GM19351 (cell line): ENCODE results near the gene TEPSIN.

Experiments used
- ATAC-seq: cut with Tn5 transposase; IDR thresholded peaks from one replicate; pipeline ENCODE4 v1.9.1; 2021; ENCODE audit warnings: mild to moderate bottlenecking, moderate library complexity; ENCODE audit not compliant: unreplicated experiment

TEPSIN gene

DNA sequence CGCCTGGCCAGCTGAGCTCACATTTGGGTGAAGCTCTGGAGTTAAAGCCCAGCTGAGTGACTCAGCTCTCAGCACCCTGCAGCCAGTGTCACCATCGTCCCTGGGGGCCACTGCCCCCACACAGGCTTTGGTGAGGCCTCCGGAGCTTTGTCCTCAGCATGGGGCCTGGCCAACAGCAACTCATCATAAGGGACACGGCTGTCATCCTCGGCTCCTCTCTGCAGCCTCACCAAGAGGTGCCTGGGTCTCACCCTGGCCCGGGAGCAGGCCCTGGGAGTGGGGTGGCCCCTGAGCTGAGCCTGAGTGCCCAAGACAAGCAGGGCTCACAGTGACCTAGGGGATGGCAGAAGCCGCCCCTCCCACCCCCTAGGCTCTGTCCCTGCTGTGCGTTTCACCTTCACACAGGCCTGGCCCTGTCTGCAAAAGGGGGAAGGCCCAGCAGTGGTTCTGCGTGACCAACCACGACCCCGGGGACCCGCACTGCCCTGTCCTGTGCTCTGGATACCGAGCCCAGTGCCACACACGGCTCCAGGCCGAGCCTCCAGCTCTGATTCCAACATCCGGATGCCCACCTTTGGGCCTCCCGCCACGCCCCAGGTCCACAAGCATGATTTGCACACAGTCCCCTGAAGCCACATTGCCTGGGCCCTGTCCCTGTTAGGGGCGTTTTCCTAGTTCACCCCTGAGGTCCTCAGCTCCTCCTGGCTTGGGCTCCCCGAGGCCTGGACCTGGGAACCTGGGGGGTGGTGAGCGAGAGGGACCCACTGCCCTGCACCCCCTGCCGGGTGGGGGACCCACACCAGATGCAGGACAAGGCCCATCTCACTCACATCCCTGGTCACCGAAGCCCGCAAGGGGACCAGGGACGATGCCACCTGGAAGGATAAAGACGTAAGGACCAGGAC lies 51.0 kb downstream of the TEPSIN start:
- no peak for ATAC-seq

DNA sequence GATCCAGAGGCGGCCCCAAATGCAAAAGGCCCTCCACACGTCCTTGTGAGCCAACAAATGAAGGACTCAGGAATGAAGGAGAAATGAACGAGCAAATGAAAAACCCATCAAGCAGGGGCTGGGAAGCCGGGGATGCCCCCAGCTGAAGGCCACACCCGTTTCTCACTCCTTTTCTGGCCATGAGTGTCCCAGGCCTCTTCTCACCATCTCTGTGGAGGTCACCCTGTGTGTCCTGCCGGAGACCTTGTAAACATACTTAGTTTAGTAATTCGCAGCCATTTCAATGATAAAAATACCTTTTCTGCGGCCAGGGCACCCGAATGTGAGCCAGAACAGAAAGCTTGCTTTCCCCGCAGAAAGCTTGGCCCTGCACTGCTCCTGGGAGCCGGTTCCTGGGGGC lies 51.7 kb downstream of the TEPSIN start:
- no peak for ATAC-seq

DNA sequence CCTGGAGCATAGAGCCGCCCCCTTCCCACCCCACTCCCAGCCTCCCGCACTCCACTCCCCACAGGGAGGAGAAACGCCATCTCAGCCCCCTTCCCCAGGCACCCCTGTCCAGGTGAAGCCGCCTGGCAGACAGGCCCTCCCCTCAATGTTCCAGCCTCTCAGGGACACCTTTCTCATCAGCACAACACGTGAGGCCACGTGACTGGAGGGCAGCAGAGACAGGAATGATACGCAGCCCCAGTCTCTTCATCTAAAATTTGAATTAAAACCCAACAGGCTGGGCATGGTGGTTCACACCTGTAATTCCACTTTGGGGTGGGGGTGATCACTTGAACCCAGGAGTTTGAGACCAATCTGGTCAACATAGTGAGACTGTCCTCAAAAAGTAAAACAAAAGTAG lies 52.7 kb downstream of the TEPSIN start:
- ATAC-seq: no peak

DNA sequence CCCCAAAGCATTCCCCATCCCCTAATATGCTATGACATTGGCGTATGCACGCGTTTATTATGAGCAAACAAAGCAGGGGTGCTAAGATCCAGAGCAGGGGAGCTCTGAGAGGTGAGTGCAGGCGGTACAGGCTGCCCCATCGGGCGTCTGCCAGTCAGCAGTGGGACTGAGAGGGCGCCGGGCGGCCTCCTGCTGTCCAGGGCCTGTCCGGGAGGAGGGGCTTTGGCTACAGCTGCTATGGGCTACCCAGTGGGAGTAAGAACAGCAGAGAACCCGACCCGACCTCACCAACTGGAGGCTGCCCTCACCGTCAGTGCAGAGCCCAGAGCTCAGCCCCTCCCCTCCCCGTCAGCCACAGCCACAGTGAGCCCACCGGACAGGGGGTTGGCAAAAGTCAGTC lies 54.3 kb downstream of the TEPSIN start:
- no peak for ATAC-seq

GRCh38 chr17:81183807-81184206 lies 55.0 kb downstream of the TEPSIN start:
- ATAC-seq: no peak

DNA sequence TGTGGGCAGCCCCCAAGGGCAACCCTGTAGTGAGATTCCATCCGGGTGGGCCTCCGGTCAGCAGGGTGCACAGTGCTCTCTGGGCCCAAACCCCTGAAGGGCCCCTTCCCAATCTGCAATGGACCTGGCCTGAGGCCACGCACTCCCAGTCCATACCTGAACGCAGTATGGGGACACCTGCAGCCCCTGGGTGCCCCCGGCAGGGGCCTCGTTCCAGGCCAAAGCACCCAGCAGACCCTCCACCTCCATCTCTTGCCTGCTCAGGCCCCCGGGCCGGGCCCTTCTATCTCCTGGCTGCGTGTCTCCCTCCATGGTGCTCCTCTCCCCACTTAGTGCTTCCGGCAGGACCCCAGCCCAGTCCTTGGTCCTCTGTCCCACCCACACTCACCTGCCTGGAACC lies 55.5 kb downstream of the TEPSIN start:
- ATAC-seq: no peak

- ATAC-seq: no peak
These were observed 56.3 kb downstream of the TEPSIN start for GRCh38 chr17:81182596-81182995.

DNA sequence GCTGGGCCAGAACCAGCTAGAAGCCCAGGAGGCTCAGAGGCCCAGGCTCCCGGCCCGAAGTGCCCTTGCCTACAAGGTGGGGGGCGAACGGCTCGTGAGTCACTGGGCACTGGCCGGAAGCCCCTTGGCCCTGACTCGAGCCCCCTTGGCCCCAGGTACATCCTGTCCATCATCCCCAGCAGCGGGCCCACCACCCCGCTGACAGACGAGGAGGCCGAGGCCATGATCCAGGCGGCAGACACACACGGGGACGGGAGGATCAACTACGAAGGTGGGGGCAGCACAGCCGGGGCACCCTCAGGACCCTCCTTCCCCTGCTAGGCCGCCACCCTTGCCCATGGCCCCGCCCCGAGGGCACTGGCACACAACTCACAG lies 57.1 kb downstream of the TEPSIN start:
- ATAC-seq: no peak

DNA sequence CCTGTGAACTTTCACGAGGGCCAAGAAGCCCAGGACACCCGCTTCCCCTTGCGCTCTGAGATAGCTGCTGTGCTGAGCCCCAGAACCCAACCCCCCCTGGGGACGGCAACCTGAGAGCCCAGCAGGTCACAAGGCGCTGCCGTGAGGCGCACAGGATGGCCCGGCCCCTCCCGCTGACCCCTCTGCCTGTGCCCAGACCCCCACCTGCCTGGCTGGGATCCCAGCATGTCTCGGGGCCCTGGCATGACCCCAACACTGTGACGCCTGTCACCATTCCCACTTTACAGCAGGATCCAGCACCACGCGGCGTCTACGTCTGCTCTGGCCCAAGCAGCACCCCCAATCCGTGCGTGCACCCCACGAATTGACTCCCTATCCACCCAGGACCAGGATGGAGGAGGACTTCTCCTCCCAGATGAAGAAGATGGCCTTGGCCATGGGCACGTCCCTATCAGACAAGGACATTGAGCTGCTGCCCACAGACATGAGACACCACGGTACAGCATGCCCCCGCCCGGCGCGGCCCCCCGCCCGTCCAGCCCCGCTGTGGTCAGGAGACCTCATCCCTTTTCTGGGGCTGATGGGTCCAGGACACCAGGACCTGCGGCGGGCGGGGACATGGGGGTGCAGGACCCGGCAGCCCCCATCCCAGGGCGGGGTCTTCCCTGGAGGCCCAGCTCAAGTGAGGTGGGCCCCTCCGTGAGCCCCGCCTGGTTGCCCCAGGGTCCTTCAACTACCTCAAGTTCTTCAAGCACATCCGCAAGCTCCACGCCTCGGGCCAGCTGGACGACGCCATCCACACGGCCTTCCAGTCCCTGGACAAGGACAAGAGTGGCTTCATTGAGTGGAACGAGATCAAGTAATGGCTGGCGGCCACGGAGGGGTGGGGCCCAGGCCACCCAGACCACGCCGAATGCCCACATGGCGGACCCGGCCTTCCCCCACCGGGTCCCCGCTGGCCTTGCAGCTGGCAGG lies 57.7 kb downstream of the TEPSIN start:
- ATAC-seq: no peak

DNA sequence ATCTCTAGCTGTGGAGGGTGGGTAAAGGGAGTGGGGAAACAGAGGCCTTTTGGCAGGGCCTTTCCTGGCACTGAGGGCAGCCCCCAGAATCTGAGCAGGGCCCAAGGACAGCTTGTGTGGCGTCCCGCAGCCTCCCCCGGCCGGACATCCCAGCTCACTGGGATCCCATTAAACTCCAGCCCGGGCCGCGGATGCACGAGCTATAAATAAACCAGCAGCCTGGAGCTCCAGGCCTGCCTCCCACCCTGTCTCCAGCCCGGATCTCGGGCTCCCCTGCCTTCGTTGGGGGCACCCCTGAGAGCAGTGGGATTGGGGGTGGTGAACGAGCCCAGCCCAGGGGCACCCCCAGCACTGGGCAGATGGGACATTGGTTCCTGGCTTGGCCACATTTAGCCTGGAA lies 59.0 kb downstream of the TEPSIN start:
- no peak for ATAC-seq

GRCh38 chr17:81179220-81179619 lies 59.6 kb downstream of the TEPSIN start:
- no peak for ATAC-seq
